ENCODE data around the gene CDH24. TPM values are rescaled to one million over a fixed set of nuclear protein-coding genes. Genes with fewer than 3 reads are reported as not detected.

CDH24 gene
- total RNA-seq, 5 donors from 2014 or later (not counting 1 experiment from before 2014, with no cell fraction given) = 1.2 to 3.0 (median 1.6) TPM

GRCh38 chr14:23091294-23092225 is 34.2 kb upstream of the CDH24 start:
- 95% methylated on average over 5 of the region's 12 CpGs for WGBS (ENCODE audit: insufficient coverage)
- H3K9me3 ChIP-seq = no peaks in the 10 kb centered on the region
- Mint-ChIP-seq H3K27me3 (no peaks in the 10 kb centered on the region), H3K4me3 (no peak overlapping the region), H3K27ac (no peak overlapping the region), H3K36me3 (peaks cover 34% of the 10 kb centered on the region), H3K9me3 (no peaks in the 10 kb centered on the region), H3K4me1 (peaks cover 26 to 51% (median 41%) of the 10 kb centered on the region in 3 donors)
- H3K27me3 ChIP-seq (replicated peaks in 1 of 2; ENCODE audit: control insufficient read depth in 2 of 2, extremely low read depth in 1 of 2, insufficient read depth in 2 of 2, low read length in 1 of 2) = no peaks in the 10 kb centered on the region
- DNase-seq = no peak
- ChIA-PET POLR2A (interaction anchor here (0.6 to 1.1 kb wide), 3 partner anchors 14 to 1267 kb away, joined by 3 to 6 read pairs (median 3); no protein-coding TSS in a partner anchor), CTCF (interaction anchor here in 1 of 2 donors (0.5 to 2.4 kb wide), 8 partner anchors 10 to 120 kb away, joined by 3 to 11 read pairs (median 6); no protein-coding TSS in a partner anchor)
- H3K36me3 ChIP-seq (ENCODE audit: control insufficient read depth in 2 of 2, extremely low read depth in 1 of 2, insufficient read depth in 1 of 2, low read length in 1 of 2) = peaks cover 3 to 65% of the 10 kb centered on the region in 2 donors
- no peak overlapping the region for H3K27ac ChIP-seq (ENCODE audit: low read length)
- peaks cover 12 to 13% of the 10 kb centered on the region in 2 experiments for H3K4me1 ChIP-seq (ENCODE audit: control insufficient read depth in 1 of 2, extremely low read depth in 1 of 2, insufficient read depth in 2 of 2, low read length in 2 of 2)
- H3K4me3 ChIP-seq (ENCODE audit: control insufficient read depth in 1 of 2, extremely low read depth in 1 of 2, low read length in 1 of 2) = no peak overlapping the region
- no peak for ATAC-seq (replicated peaks in 1 of 4)

- Histone ChIP-seq H3K9me3 (no peaks in the 10 kb centered on the region), H3K27me3 (replicated peaks in 1 of 2; ENCODE audit: control insufficient read depth in 2 of 2, extremely low read depth in 1 of 2, insufficient read depth in 2 of 2, low read length in 1 of 2) (no peaks in the 10 kb centered on the region), H3K36me3 (ENCODE audit: control insufficient read depth in 2 of 2, extremely low read depth in 1 of 2, insufficient read depth in 1 of 2, low read length in 1 of 2) (peaks cover 3 to 78% of the 10 kb centered on the region in 2 donors), H3K27ac (ENCODE audit: low read length) (no peak overlapping the region), H3K4me1 (ENCODE audit: control insufficient read depth in 1 of 2, extremely low read depth in 1 of 2, insufficient read depth in 2 of 2, low read length in 2 of 2) (peaks cover 11 to 12% of the 10 kb centered on the region in 2 experiments), H3K4me3 (ENCODE audit: control insufficient read depth in 1 of 2, extremely low read depth in 1 of 2, low read length in 1 of 2) (no peak overlapping the region)
- 100% methylated on average over 1 of the region's 4 CpGs for WGBS (ENCODE audit: insufficient coverage)
- DNase-seq (no peak), ATAC-seq (replicated peaks in 1 of 4) (no peak)
- Mint-ChIP-seq H3K27ac (no peak overlapping the region), H3K4me1 (peaks cover 31 to 59% (median 52%) of the 10 kb centered on the region in 3 donors), H3K4me3 (no peak overlapping the region), H3K9me3 (no peaks in the 10 kb centered on the region), H3K27me3 (no peaks in the 10 kb centered on the region), H3K36me3 (peaks cover 41% of the 10 kb centered on the region)
- ChIA-PET CTCF (interaction anchor here (1.1 to 2.4 kb wide), 4 partner anchors 9 to 66 kb away, joined by 3 to 11 read pairs (median 7); no protein-coding TSS in a partner anchor), POLR2A (interaction anchor here in 1 of 2 donors (0.6 kb wide), 1 partner anchor 9 kb away, joined by 7 read pairs; no protein-coding TSS in a partner anchor)
Measured at GRCh38 chr14:23090254-23090636, 32.9 kb upstream of the CDH24 start.

GRCh38 chr14:23089498-23090253 is 32.4 kb upstream of the CDH24 start:
- 96% methylated on average over 5 of the region's 12 CpGs for WGBS (ENCODE audit: insufficient coverage)
- Mint-ChIP-seq H3K4me1 (peaks cover 31 to 60% (median 57%) of the 10 kb centered on the region in 3 donors), H3K36me3 (peaks cover 43% of the 10 kb centered on the region)

GRCh38 chr14:23086565-23086964 is 29.2 kb upstream of the CDH24 start:
- no peak overlapping the region for H3K4me3 ChIP-seq (ENCODE audit: control insufficient read depth in 1 of 2, extremely low read depth in 1 of 2, low read length in 1 of 2)
- DNase-seq (peak in 1 of 35 experiments; percentile 0), ATAC-seq (replicated peaks in 1 of 4) (no peak)
- ChIA-PET POLR2A (no interaction called here), CTCF (interaction anchor here (0.6 to 1.8 kb wide), 4 partner anchors 9 to 100 kb away, joined by 3 to 7 read pairs (median 3); no protein-coding TSS in a partner anchor)
- no peaks in the 10 kb centered on the region for H3K9me3 ChIP-seq
- H3K27me3 Mint-ChIP-seq = no peaks in the 10 kb centered on the region
- no peak overlapping the region for H3K27ac Mint-ChIP-seq
- no peaks in the 10 kb centered on the region for H3K27me3 ChIP-seq (replicated peaks in 1 of 2; ENCODE audit: control insufficient read depth in 2 of 2, extremely low read depth in 1 of 2, insufficient read depth in 2 of 2, low read length in 1 of 2)
- H3K36me3 Mint-ChIP-seq = peaks cover 43% of the 10 kb centered on the region
- peaks cover 29 to 50% (median 41%) of the 10 kb centered on the region in 3 donors for H3K4me1 Mint-ChIP-seq
- H3K4me3 Mint-ChIP-seq = no peak overlapping the region
- peaks cover 0 to 3% of the 10 kb centered on the region in 2 experiments for H3K4me1 ChIP-seq (ENCODE audit: control insufficient read depth in 1 of 2, extremely low read depth in 1 of 2, insufficient read depth in 2 of 2, low read length in 2 of 2)
- H3K27ac ChIP-seq (ENCODE audit: low read length) = no peak overlapping the region
- no CpG with 5 or more reads among the region's 1 CpG for WGBS (ENCODE audit: insufficient coverage)
- peaks cover 17 to 91% of the 10 kb centered on the region in 2 donors for H3K36me3 ChIP-seq (ENCODE audit: control insufficient read depth in 2 of 2, extremely low read depth in 1 of 2, insufficient read depth in 1 of 2, low read length in 1 of 2)
- no peaks in the 10 kb centered on the region for H3K9me3 Mint-ChIP-seq

More at GRCh38 chr14:23089498-23090253, 32.4 kb upstream of the CDH24 start:
- Histone ChIP-seq H3K27ac (ENCODE audit: low read length) (no peak overlapping the region), H3K27me3 (replicated peaks in 1 of 2; ENCODE audit: control insufficient read depth in 2 of 2, extremely low read depth in 1 of 2, insufficient read depth in 2 of 2, low read length in 1 of 2) (no peaks in the 10 kb centered on the region), H3K36me3 (ENCODE audit: control insufficient read depth in 2 of 2, extremely low read depth in 1 of 2, insufficient read depth in 1 of 2, low read length in 1 of 2) (peaks cover 3 to 83% of the 10 kb centered on the region in 2 donors), H3K4me1 (ENCODE audit: control insufficient read depth in 1 of 2, extremely low read depth in 1 of 2, insufficient read depth in 2 of 2, low read length in 2 of 2) (peaks cover 11 to 12% of the 10 kb centered on the region in 2 experiments), H3K4me3 (ENCODE audit: control insufficient read depth in 1 of 2, extremely low read depth in 1 of 2, low read length in 1 of 2) (no peak overlapping the region), H3K9me3 (no peaks in the 10 kb centered on the region)
- no peaks in the 10 kb centered on the region for H3K27me3 Mint-ChIP-seq
- H3K4me3 Mint-ChIP-seq = no peak overlapping the region
- DNase-seq (peak in 1 of 35 experiments; percentile 2), ATAC-seq (replicated peaks in 1 of 4) (no peak)
- ChIA-PET CTCF (interaction anchor here (1.1 to 2.3 kb wide), 3 partner anchors 12 to 66 kb away, joined by 3 to 8 read pairs (median 6); no protein-coding TSS in a partner anchor), POLR2A (interaction anchor here in 1 of 2 donors (0.5 to 0.6 kb wide), 2 partner anchors 10 to 72 kb away, joined by 4 to 7 read pairs; no protein-coding TSS in a partner anchor)
- H3K27ac Mint-ChIP-seq = no peak overlapping the region
- H3K9me3 Mint-ChIP-seq = no peaks in the 10 kb centered on the region

- Histone ChIP-seq H3K36me3 (ENCODE audit: control insufficient read depth in 2 of 2, extremely low read depth in 1 of 2, insufficient read depth in 1 of 2, low read length in 1 of 2) (peaks cover 14 to 92% of the 10 kb centered on the region in 2 donors), H3K9me3 (no peaks in the 10 kb centered on the region), H3K27me3 (replicated peaks in 1 of 2; ENCODE audit: control insufficient read depth in 2 of 2, extremely low read depth in 1 of 2, insufficient read depth in 2 of 2, low read length in 1 of 2) (no peaks in the 10 kb centered on the region), H3K4me1 (ENCODE audit: control insufficient read depth in 1 of 2, extremely low read depth in 1 of 2, insufficient read depth in 2 of 2, low read length in 2 of 2) (no peaks in the 10 kb centered on the region), H3K4me3 (ENCODE audit: control insufficient read depth in 1 of 2, extremely low read depth in 1 of 2, low read length in 1 of 2) (no peak overlapping the region), H3K27ac (ENCODE audit: low read length) (no peak overlapping the region)
- peaks cover 51% of the 10 kb centered on the region for H3K36me3 Mint-ChIP-seq
- 79% methylated on average over 2 of the region's 3 CpGs for WGBS (ENCODE audit: insufficient coverage)
- H3K4me1 Mint-ChIP-seq = peaks cover 27 to 54% (median 36%) of the 10 kb centered on the region in 3 donors
- no peaks in the 10 kb centered on the region for H3K27me3 Mint-ChIP-seq
- ATAC-seq (replicated peaks in 1 of 4) (no peak), DNase-seq (no peak)
- ChIA-PET POLR2A (no interaction called here), CTCF (interaction anchor here (0.5 to 1.8 kb wide), 4 partner anchors 8 to 99 kb away, joined by 3 to 7 read pairs (median 3); no protein-coding TSS in a partner anchor)
- H3K9me3 Mint-ChIP-seq = no peaks in the 10 kb centered on the region
- no peak overlapping the region for H3K27ac Mint-ChIP-seq
- no peak overlapping the region for H3K4me3 Mint-ChIP-seq
Measured at GRCh38 chr14:23085458-23085857, 28.1 kb upstream of the CDH24 start.

All from T-cell (primary cell).